ENCODE data around the gene GBP2.

DNA sequence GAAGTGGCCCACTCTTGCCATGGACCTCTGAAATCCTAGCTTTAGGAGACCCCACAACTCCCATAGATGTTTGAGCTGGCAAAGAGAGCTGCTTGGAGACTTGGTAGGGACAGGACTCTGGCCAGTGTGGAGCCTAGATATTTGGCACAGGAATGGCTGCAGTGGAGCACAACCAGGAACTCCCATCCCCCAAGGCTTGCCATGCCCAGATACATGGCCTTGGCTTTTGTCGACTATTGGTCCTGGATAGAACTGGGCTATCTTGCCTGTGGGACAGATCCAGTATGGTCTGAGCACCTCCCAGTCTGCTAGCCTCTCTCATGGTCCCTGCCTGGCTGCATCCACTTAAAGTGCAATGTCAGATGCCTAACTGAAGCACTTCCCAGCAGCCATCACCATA is 7.8 kb upstream of the GBP2 start:
- TF ChIP-seq POLR2A (IDR thresholded peaks at IDR 0.05) = no peak
- no peak for TF ChIP-seq POLR2AphosphoS5 (IDR thresholded peaks at IDR 0.05; ENCODE audit: insufficient read depth in 1 of 2, low read depth in 1 of 2)

All from vagina (tissue), 2 donors.